GM18505 (cell line): Measurements from ENCODE around the gene FBXW4.

ENCODE experiments used
- ATAC-seq: cut with Tn5 transposase; IDR thresholded peaks from one replicate; pipeline ENCODE4 v1.9.1; 2021; ENCODE audit not compliant: unreplicated experiment
- POLR2A ChIP-seq: IDR thresholded peaks from 4 replicates; pipeline ENCODE4 v1.6.1; 2011; ENCODE audit warnings: borderline replicate concordance; ENCODE audit not compliant: insufficient read depth, insufficient read length; ENCODE audit errors: extremely low read depth

The FBXW4 gene

DNA sequence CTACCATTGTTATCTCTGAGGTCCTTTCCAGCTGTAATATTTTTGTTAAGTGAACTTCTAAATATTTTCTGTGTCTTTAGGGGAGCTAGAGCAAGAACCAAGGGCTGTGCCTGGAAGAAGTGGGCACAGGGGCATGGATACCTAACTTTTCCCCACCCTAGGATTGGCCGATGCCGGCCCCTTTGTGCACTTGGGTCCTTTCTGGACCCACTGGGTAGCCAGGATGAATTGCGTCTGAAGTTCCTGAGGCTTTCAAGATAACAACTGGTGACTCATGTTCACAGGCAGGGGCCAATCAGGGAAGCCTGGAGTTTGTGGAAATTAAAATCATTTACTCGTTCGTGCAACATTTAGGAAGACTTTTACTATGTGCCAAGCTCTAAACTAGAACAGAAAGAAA, 106.1 kb downstream of the FBXW4 start:
- no peak for ATAC-seq
- no peak for TF ChIP-seq POLR2A

DNA sequence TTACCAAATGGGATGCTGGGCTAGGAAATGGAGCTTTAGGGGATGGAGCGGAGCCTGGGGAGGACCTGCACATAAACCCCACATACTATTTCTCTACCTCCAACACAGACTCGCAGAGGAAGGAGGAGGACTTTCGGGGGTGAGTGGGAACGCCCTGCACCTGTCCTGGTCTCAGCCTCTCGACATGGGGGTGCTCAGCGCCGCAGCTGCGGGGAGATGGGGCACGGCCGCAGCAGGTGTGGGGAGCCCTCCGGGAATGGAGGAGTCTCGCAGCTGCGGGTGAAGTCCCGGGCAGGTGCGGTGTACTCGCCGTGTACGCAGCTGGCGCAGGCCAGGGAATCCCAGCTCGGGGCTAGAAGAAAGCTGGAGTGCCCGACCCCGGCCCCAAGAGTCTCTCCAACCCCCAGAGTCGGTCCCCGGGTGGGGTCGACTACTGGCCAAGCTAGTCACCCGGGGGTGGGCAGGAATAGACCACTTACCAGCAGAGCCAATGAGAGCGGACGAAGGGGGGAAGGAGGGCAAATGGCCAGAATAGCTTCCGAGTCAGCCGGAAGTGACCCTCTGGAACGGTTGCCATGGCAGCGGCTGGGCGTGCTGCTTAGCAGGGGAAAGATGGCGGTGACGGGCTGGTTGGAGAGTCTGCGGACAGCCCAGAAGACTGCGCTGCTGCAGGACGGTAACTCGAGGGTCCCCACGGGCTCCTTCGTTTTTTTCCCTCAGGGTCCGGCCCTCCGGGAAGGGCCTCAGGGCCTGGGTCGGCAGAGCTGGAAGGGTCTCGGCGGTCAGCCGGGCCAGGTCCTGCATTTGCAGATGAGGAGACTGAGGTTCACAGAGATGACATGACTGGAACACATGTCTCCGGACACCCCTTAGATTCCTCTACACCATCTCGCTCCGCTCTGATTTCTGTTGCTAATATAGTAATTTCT, 107.0 kb downstream of the FBXW4 start, which contains the start of the genes DPCD and POLL:
DPCD (plus strand) TSS at position 597 of the 929 bp plus-strand sequence; CDS start at position 613, 16 bp downstream.
POLL (minus strand) TSS at position 533 of the 929 bp plus-strand sequence. CDS start 897 bp downstream, outside the sequence.
- peak; percentile 93 for ATAC-seq
- peak; percentile 69 for TF ChIP-seq POLR2A

DNA sequence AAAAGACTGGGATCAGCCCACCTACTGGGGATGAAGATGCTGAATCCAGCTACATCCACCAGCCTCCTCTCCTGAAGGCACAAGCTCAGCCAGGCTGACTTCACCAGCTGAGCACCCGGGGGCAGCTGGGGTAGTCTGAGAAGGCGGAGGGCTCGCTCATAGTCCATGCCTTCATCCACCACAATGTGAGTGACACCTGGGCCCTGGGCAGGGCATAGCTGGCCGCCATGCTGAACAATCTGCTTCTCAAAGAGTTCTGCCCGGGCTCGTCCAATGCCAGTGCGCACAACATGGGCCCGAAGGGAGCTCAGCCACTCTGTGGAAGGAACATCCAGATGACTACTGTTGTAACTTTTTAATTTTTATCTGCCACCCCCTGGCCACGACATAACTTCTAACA, 109.1 kb downstream of the FBXW4 start:
- ATAC-seq = no peak
- TF ChIP-seq POLR2A = no peak

DNA sequence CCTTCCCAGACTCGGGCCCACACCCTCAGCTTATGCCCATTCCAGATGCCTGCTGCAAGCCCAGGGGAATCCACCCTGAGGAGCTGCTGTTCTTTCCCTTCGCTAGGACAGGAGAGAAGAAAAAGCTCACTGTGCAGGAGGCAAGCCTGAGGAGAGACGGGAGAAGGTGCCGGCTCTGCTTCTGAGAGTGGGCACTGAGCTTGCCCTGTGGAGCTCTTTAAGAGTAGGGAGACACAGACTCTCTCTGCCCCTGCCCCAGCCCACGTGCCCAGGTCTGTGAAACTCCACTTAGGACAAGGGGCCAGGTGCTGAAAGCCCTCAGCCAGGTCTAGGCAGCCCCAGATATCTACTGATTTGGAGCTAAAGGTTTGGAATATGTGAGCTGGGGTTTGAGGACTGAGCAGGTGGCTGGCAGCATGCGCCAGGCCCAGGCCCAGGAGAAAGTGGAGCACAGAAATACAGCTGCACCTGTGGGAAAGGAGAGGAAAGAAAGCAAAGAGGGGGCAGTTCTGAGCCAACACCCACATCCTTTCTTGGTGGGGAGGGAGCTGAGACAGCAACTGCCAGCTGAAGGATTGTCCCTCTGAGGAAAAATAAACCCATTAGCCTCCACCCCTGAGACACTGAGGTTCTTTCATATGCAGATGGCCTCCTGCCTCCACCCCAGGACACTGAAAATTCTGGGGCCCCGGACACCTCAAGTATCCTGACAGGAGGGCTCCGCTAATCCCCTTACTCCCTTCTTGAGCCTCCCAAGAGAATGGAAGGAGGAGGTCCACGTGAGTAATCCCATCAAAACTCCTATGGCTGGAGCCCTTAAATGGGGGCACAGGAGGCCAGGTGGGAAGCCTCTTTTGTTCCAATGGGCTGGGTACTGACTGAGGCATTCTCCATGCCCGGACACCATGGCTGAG, 114.2 kb downstream of the FBXW4 start:
- no peak for TF ChIP-seq POLR2A
- ATAC-seq = no peak

DNA sequence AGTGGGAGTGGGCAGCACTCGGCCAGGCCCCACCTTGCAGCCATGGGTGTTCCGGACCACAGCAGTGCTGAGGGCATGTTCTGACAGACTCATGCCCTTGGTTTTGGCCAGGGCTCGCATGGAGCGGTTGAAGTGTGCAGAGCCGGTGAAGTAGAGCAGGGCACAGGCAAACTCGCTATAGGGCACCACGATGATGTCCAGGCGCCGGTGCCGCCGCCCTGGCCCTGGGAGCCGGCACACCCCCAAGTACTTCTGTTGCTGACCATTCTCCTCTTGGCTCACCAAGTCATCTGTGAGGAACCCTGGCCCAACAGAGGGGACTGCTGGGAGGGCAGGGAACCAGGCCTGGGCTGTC, 115.5 kb downstream of the FBXW4 start:
- ATAC-seq = no peak
- TF ChIP-seq POLR2A = no peak

DNA sequence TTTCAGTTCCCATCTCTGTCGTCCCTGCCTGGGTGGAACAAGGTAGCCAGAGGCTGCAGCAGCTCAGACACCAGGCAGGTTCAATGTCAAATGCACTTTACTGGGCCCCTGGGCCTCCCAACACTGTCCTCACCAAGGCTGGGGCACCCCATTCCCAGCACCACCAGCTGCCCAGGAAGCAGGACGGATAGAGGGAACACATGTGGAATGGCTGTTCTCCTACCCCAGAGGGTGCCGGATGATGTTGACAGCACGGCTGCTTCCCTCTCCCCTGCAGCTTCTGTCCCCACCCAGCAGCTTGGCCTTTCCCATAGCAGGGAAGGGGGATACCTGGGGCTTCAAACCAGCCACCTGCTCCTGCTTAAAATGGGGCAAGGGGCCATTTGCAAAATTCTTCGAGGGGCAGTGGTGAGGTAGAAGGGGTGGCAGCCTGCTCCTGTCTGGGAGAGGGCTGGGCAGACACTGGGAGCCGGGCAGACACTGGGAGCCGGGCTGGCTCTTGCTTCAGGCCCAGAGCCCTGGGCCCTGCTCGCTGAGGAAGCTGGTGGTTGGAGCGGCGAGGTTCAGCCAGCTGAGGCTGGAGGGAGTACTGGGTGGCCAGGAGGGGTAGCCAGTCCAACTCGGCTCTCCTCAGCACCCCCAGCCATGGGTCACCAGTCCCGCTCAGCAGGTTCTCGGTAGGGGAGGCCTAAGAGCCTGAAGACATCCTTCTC, 116.0 kb downstream of the FBXW4 start:
- no peak for TF ChIP-seq POLR2A
- ATAC-seq = no peak

DNA sequence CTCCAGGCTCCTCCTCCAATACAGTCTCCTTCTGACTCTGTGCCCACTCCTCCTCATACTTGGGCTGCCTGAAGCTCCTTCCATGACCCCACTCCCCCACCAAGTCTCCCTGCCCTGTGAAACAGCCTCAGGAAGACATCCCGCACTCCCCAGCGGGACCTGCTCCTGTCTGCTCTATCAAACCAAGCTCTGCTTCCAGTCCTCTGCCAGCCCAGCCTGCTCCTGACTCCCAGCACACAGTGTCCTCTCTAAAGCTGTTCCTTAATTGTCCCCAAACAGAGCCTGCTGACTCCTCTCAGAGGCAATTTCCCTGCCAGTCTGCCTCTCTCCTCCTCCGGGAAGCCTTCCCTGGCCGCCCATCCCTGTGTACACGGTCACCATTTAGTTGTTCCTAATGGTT, 116.8 kb downstream of the FBXW4 start:
- ATAC-seq = no peak
- TF ChIP-seq POLR2A = no peak

DNA sequence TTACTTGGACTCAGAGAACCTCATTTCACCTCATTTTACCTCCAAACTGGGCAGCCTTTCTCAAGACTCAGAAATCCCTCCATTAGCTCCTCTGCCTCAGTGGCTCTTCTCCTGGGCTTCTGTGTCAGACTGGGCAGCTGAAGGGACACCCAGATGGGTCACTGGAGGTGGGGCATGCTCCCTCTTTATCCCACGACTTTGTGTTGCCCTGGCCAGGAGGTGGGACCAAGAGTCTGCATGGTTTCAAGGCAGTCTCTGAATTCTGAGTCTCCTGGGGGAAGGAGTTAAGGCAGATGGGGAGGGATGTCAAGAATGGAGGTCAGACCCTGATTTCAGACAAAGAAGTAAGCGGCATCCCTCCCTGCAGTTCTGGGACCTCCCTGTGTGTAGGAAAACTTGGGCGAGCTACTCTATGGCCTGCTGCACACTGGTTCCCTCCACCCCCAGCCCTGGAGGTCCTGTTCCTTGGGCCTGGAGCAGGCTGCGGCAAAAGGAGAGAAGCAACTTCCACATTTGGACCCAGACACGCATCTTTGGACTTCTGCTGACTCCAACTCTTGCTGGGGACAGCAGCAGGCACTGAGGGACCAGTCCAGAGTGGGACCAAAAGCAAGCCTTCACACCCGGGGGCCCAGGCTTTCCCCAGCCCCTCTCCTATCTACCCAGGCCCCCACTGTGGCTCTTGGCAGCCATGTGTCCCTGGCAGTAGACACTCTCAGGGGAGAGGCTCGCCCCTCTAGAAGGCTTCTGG, 117.7 kb downstream of the FBXW4 start:
- ATAC-seq = no peak
- TF ChIP-seq POLR2A = no peak

DNA sequence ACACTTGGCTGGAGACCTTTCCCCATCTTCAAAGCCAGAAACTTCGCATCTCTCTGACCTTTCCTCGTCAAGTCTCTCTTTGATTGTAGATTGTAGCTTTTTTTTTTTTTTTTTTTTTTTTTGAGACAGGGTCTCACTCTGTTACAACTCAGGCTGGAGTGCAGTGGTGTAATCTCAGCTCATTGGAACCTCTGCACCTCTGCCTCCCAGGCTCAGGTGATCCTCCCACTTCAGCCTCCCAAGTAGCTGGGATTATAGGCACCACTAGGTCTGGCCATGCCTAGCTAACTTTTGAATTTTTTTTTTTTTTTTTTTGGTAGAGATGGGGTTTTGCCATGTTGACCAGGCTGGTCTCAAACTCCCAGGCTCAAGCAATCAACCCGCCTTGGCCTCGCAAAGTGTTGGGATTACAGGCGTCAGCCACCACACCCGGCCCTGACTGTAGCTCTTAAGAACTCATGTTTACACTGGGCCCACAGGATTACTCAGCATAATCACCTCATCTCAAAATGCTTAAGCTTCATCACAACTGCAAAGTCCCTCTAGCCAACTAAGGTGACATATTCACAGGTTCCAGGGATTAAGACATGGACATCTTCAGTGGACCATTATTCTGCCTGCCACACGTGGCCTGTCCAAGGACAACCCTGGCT, 118.6 kb downstream of the FBXW4 start:
- no peak for ATAC-seq
- no peak for TF ChIP-seq POLR2A

DNA sequence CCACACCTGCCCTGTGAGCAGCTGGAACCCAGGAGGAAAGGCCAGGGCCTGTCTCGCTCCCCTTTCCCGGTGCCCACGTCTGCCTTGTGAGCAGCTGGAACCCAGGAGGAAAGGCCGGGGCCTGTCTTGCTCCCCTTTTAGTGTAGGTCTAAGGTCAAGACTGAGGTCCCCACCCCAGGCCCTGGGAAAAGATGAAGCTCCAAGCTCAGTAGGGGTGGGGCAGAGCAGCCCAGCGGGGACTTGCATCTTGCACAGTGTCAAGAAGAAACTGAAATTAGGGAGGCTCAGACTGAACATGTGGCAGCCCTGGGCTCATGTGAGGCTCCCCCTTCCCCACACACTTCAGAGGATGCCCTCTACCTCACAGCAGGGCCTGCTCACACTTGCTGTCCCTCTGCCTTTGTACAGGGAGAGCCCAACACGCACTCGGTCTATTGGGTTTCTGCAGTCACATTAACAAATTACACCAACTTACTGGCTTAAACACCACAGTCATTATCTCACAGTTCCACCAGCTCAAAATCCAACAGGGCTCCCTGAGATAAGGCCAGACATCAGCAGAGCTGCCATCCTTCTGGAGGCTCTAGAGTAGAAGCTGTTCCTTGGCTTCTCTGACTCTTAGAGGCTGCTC, 119.3 kb downstream of the FBXW4 start:
- TF ChIP-seq POLR2A = no peak
- ATAC-seq = no peak

DNA sequence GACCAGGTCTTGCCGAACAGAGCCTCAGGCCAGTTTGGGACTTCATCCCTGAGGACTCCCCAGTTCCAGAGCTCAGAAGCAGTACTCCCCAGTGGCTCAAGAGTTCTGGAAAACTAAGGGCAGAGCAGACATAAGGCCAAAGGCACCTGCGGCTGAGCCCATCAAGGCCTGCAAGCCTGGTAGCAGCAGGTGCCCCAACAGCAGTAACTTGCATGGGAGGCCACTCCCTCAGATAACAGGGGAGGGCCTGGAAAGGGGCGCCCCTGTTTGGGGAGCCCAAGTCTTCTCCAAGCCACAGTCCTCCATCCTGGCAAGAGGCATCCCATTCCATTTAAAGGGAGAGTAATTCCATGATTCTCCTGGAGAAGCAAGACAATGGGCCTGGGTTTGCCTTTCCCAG, 119.9 kb downstream of the FBXW4 start:
- TF ChIP-seq POLR2A = no peak
- ATAC-seq = no peak
